Fibroblast of lung (primary cell): ENCODE results near the gene ANP32E. TPM values are rescaled to one million over a fixed set of nuclear protein-coding genes. Genes with fewer than 3 reads are reported as not detected.

Experiments used
- DNase-seq, 2 donors: peaks; one replicate each; pipeline versions ENCODE4 v3.0.0 to v3.0.0-alpha.2; 2010; ENCODE audit warnings: low read depth in 2 of 2
- H2AFZ ChIP-seq: 2 replicates; pipeline ENCODE4 v1.5.1; 2012; ENCODE audit warnings: low read length, control low read depth, inconsistent platforms
- H3K27ac ChIP-seq: 2 replicates; pipeline ENCODE4 v1.5.1; 2011; ENCODE audit warnings: low read length, control low read depth; ENCODE audit not compliant: insufficient read depth
- H3K27me3 ChIP-seq: 2 replicates; pipeline ENCODE4 v1.5.1; 2011; ENCODE audit warnings: mild to moderate bottlenecking, low read length; ENCODE audit not compliant: control insufficient read depth, insufficient read depth
- H3K36me3 ChIP-seq: 2 replicates; pipeline ENCODE4 v1.5.1; 2011; ENCODE audit warnings: low read length; ENCODE audit not compliant: control insufficient read depth, insufficient read depth
- H3K4me1 ChIP-seq: 2 replicates; pipeline ENCODE4 v1.5.1; 2011; ENCODE audit warnings: low read length; ENCODE audit not compliant: control insufficient read depth, insufficient read depth; ENCODE audit errors: extremely low read depth
- H3K4me2 ChIP-seq: 2 replicates; pipeline ENCODE4 v1.5.1; 2011; ENCODE audit warnings: low read length, control low read depth; ENCODE audit not compliant: insufficient read depth; ENCODE audit errors: extremely low read depth
- H3K4me3 ChIP-seq, 4 experiments: fragments of 200-600 bp in 1 of 4; sonication (generic) in 1 of 4; replicated peaks in 1 of 4; 2 replicates each; pipeline ENCODE4 v1.5.1; 2011 to 2016; ENCODE audit warnings: low read length in 4 of 4, low read depth in 3 of 4, mild to moderate bottlenecking in 3 of 4, control low read depth in 2 of 4, inconsistent platforms in 1 of 4, mixed read lengths in 1 of 4; ENCODE audit not compliant: insufficient read depth in 1 of 4; ENCODE audit errors: control extremely low read depth in 1 of 4
- H3K79me2 ChIP-seq: 2 replicates; pipeline ENCODE4 v1.5.1; 2012; ENCODE audit warnings: mild to moderate bottlenecking, low read length, inconsistent platforms; ENCODE audit not compliant: control insufficient read depth, insufficient read depth
- H3K9ac ChIP-seq: 2 replicates; pipeline ENCODE4 v1.5.1; 2011; ENCODE audit warnings: mild to moderate bottlenecking, low read length, control low read depth; ENCODE audit not compliant: insufficient read depth
- H3K9me3 ChIP-seq: 2 replicates; pipeline ENCODE4 v1.5.1; 2012; ENCODE audit warnings: low read depth, low read length; ENCODE audit not compliant: control insufficient read depth, insufficient read depth
- H4K20me1 ChIP-seq: 2 replicates; pipeline ENCODE4 v1.5.1; 2011; ENCODE audit warnings: low read length; ENCODE audit not compliant: control insufficient read depth, insufficient read depth; ENCODE audit errors: extremely low read depth
- EZH2 ChIP-seq: IDR thresholded peaks from 2 replicates; pipeline ENCODE4 v1.5.1; 2012; ENCODE audit warnings: low read length, control low read depth, mild to moderate bottlenecking; ENCODE audit errors: missing control alignments
- polyA plus RNA-seq, 2 donors: library from polyadenylated mRNA; depleted of rRNA in 1 of 2; stranded (reverse) in 1 of 2; unstranded in 1 of 2; fragments of >200 nt; gene quantifications; 2 replicates each; pipeline ENCODE4 v1.2.1, GENCODE V29; 2011 to 2012; ENCODE audit warnings: missing spikeins in 1 of 2
- total RNA-seq: library from RNA; depleted of rRNA; stranded (reverse); fragments of >200 nt; gene quantifications from 2 replicates; pipeline ENCODE4 v1.2.1, GENCODE V29; 2014
- TF ChIP-seq, protein P1 (sequence below), 2 donors: IDR thresholded peaks in 1 of 2; conservative IDR thresholded peaks in 1 of 2; 1 replicate in 1 of 2; 2 replicates in 1 of 2; pipeline ENCODE4 v1.5.1; 2011 to 2012; ENCODE audit warnings: low read length in 2 of 2, control low read depth in 1 of 2, inconsistent platforms in 1 of 2, low read depth in 1 of 2, mild to moderate bottlenecking in 1 of 2

The ANP32E gene
- total and polyA plus RNA-seq, 2 donors (not counting 1 experiment from before 2014, with no cell fraction given), result 22.4 to 24.6 TPM

GRCh38 chr1:150236614-150237100, 745 bp upstream of the ANP32E start:
- H2AFZ ChIP-seq, result peak overlapping the region; percentile 94
- H3K36me3 ChIP-seq, result no peaks in the 10 kb centered on the region
- peak overlapping the region; percentile 57 to 88 (median 70) for H3K4me3 ChIP-seq
- H3K9me3 ChIP-seq, result no peaks in the 10 kb centered on the region
- peak overlapping the region; percentile 94 for H3K27ac ChIP-seq
- H3K4me2 ChIP-seq, result peak overlapping the region; percentile 91
- no peak for DNase-seq
- peaks cover 2% of the 10 kb centered on the region for H3K4me1 ChIP-seq
- peaks cover 37% of the 10 kb centered on the region for H3K79me2 ChIP-seq
- TF ChIP-seq, protein P1, sequence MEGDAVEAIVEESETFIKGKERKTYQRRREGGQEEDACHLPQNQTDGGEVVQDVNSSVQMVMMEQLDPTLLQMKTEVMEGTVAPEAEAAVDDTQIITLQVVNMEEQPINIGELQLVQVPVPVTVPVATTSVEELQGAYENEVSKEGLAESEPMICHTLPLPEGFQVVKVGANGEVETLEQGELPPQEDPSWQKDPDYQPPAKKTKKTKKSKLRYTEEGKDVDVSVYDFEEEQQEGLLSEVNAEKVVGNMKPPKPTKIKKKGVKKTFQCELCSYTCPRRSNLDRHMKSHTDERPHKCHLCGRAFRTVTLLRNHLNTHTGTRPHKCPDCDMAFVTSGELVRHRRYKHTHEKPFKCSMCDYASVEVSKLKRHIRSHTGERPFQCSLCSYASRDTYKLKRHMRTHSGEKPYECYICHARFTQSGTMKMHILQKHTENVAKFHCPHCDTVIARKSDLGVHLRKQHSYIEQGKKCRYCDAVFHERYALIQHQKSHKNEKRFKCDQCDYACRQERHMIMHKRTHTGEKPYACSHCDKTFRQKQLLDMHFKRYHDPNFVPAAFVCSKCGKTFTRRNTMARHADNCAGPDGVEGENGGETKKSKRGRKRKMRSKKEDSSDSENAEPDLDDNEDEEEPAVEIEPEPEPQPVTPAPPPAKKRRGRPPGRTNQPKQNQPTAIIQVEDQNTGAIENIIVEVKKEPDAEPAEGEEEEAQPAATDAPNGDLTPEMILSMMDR (conservative IDR thresholded peaks at IDR 0.05 in 1 of 2, IDR thresholded peaks at IDR 0.05 in 1 of 2; ENCODE audit: low read depth in 1 of 2, low read length in 2 of 2), result no peak
- no peak for TF ChIP-seq EZH2
- peak overlapping the region; percentile 20 for H3K9ac ChIP-seq
- no peaks in the 10 kb centered on the region for H3K27me3 ChIP-seq
- no peaks in the 10 kb centered on the region for H4K20me1 ChIP-seq

GRCh38 chr1:150235294-150235851, 539 bp downstream of the ANP32E start:
- no peaks in the 10 kb centered on the region for H4K20me1 ChIP-seq
- peak overlapping the region; percentile 67 to 99 (median 90) for H3K4me3 ChIP-seq
- H3K27me3 ChIP-seq, result no peaks in the 10 kb centered on the region
- peak overlapping the region; percentile 72 for H2AFZ ChIP-seq
- H3K9ac ChIP-seq, result peak overlapping the region; percentile 87
- no peaks in the 10 kb centered on the region for H3K9me3 ChIP-seq
- H3K4me1 ChIP-seq, result peaks cover 2% of the 10 kb centered on the region
- peak overlapping the region; percentile 94 for H3K27ac ChIP-seq
- H3K79me2 ChIP-seq, result peaks cover 46% of the 10 kb centered on the region
- no peak for TF ChIP-seq EZH2
- TF ChIP-seq, protein P1 (conservative IDR thresholded peaks at IDR 0.05 in 1 of 2, IDR thresholded peaks at IDR 0.05 in 1 of 2; ENCODE audit: low read depth in 1 of 2, low read length in 2 of 2), result no peak
- DNase-seq, result peak in 1 of 2 donors; percentile 12
- H3K4me2 ChIP-seq, result peak overlapping the region; percentile 91
- no peaks in the 10 kb centered on the region for H3K36me3 ChIP-seq

DNA sequence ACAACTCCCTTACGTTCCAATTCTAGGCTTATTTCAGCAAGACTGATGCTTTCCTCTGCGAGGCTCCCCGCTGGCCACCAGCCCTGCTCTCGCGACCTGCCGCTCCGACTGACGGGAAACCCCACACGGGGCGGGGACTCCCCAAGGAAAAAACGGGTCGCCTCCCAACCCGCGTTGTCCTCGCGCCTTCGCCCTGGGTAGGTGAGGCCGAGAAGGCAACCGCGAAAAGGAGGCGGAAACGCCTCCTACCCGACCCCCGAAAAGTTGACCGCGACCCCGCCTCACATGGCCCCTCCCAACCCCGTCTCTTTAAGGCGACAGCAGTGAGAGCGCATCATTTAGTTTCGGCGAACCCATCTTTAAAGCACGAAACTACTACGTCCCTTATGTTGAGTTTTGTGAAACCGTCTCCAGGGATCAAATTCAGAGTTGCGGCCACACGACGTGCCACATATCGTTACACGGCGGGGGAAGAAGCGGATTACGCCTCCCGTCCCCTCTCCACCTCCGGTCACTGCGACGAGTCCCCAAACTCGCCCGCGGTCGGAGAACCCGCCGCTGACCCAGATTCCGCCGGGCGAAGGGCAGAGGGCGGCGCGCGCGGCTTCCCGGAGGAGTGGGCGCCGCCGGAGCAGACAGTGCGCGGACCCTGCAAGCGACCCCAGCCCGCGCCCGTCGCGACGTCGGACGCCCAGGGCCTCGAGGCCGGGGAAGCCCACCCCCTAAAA, 1.2 kb downstream of the ANP32E start:
- Histone ChIP-seq H3K4me3 (peak overlapping the region; percentile 67 to 99 (median 90)), H3K27me3 (no peaks in the 10 kb centered on the region), H3K27ac (peak overlapping the region; percentile 94), H3K79me2 (peaks cover 46% of the 10 kb centered on the region), H3K36me3 (no peaks in the 10 kb centered on the region), H3K9me3 (no peaks in the 10 kb centered on the region), H3K4me2 (peak overlapping the region; percentile 36), H4K20me1 (no peaks in the 10 kb centered on the region), H3K9ac (peak overlapping the region; percentile 87), H2AFZ (peak overlapping the region; percentile 94), H3K4me1 (peaks cover 2% of the 10 kb centered on the region)
- peak; percentile 62 to 67 for DNase-seq
- TF ChIP-seq, protein P1 (conservative IDR thresholded peaks at IDR 0.05 in 1 of 2, IDR thresholded peaks at IDR 0.05 in 1 of 2; ENCODE audit: low read depth in 1 of 2, low read length in 2 of 2), result no peak
- no peak for TF ChIP-seq EZH2
